ENCODE measurements around the gene DGCR6L.
A peak's percentile ranks its signal among the peaks of the same experiment; 100 is the strongest.
"Not testable (repeated sequence)": the region's sequence is repeated elsewhere in the genome, so short reads cannot be mapped to it uniquely, and the experiment has no call there.

The DGCR6L gene

DNA sequence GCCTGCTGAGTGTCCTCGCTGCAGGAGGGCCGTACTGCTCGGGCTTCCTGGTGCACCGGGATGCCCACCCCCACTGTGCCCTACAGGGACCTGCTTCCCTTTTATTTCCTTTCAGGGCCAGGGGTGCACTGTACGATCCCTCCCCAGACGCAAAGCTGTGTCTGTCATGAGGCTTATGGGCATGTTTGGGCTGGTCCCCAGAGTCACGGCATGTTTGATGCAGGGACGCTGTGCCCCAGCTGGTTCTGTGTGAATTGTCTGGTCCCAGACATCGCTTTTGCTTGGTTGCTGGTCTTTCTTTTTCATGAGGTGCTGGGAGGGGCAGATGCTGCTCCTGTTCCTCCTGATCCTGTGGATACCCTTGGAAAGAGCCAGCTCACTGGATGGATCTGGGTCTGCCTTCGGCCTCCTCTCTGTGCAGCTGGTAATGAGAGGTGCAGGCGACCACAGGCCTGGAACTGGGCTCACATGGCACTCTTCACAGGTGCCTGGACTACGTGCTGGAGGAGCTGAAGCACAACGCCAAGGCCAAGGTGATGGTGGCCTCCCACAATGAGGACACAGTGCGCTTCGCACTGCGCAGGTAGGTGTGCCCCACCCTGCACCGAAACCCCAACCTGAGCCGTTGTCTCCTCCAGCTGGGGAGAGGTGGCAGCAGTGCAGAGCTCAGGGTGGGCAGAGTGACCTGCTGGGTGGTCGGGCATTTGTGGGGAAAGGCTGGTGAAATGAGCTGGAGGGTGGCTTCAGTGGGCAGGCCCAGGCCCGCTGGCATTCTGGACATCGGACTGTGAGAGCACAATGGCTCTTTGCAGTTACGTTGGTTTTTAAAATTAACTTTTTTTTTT is 10.8 kb downstream of the DGCR6L start:
- DNase-seq (ENCODE audit: low read depth in 3 of 3): not testable (repeated sequence)

DNA sequence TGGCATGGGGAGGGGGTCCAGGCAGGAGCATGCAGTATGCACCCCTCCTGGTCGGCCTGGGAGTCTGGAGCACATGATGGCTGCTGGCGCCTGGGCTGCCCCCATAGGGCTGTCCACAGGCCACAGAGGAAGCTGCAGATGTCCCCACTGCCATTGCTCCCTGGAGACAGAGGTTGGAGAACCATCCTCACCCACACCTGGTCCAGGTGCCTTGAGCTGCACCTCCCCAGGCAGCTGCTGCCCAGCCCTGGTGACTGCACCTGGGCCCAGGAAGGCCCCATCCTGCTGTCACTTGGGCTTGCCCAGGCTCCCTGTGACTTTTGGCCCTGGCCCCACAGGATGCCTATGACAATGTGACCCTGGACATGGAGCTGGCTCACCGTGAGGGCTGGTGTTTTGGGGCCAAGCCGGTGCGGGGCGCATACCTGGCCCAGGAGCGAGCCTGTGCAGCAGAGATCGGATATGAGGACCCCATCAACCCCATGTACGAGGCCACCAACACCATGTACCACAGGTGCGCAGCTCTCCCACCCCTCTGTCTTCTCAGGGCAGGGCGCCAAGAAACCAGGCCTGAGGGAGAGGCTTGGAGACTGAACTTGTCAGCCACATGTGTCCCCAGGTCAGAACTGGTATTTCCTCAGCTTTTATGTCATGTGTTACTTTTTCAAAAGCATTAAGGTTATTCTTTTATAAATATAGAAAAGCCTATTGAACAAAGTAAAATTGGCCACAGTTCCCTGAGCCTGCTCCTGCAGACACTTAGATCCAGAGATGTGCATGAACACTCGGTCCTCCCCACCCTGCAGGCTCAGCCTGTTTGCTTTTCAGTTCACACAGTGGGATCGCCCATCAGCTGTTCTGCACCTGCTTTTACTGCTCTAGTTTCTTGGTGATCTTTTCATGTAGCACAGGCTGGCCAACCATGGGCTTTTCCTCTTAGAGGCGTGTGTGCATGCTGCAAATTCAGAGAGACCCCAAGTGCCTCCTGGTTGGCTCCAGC is 12.1 kb downstream of the DGCR6L start:
- DNase-seq (ENCODE audit: low read depth in 3 of 3): not testable (repeated sequence)

DNA sequence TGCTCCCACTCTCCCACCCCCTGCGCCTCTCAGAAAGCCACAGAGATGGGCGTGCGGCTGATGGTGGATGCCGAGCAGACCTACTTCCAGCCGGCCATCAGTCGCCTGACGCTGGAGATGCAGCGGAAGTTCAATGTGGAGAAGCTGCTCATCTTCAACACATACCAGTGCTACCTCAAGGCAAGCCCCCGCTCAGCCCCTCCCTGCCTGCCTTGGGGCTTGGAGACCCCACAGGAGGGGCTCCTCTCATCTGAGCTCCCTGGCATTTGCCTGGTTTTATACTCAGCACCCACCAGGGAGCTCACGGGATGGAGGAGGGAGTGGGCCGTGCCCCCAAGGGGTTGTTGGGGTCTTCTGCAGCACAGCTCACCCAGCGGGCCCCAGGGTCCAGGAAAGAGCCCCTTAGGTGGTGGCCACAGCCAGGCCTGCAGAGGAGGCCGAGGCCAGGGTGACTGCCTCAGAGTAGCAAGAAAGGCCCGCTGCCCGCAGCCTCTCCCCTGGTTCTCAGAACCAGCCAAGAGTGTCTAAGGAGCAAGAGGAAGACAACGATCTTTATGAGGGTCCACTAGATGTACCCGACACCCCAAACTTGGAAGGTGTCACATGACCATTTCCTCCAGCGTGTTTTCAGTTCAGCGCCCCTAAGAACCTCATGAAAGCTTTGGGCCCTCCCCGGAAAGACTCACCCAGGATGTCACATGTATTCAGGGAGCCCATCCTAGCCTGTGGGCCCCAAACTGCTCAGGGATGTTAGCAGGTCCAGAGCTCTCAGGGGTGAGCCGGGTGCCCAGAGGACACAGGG is 13.0 kb downstream of the DGCR6L start:
- DNase-seq (ENCODE audit: low read depth in 3 of 3): not testable (repeated sequence)

DNA sequence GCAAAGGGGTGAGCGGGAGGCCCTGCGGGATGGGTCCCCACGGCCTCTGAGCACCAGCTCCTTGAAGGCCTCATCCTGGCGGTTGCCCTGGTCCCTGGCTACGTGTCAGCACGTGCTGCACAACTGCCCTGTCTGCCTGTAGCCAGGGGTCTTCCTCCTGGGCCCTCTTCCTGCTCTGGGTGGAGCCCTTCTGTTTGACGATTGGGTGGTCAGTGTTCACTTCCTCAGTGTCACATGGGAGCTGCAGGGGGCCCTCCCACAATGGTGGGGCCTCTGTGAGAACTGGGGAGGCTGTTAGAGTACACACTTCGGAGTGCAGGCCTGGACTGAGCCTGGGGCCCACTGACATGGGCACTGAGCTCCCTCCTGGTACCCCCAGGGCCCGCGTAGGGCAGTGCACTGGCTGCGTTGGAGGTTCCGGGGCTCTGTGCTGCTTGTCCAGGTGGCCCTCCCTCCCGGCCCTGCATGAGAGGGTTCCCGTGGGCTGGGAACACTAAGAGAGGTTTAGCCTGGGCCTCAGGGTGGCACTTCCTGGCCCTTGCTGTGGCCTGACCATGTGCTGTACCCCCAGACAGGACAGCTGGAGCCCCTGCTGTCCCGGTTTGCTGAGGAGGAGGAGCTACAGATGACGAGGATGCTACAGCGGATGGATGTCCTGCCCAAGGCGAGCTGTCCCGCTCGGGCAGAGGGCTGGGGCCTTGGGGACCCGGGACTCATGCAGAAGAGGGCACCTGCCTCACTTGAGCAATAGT is 13.8 kb downstream of the DGCR6L start:
- no peak for DNase-seq (ENCODE audit: low read depth in 3 of 3)

DNA sequence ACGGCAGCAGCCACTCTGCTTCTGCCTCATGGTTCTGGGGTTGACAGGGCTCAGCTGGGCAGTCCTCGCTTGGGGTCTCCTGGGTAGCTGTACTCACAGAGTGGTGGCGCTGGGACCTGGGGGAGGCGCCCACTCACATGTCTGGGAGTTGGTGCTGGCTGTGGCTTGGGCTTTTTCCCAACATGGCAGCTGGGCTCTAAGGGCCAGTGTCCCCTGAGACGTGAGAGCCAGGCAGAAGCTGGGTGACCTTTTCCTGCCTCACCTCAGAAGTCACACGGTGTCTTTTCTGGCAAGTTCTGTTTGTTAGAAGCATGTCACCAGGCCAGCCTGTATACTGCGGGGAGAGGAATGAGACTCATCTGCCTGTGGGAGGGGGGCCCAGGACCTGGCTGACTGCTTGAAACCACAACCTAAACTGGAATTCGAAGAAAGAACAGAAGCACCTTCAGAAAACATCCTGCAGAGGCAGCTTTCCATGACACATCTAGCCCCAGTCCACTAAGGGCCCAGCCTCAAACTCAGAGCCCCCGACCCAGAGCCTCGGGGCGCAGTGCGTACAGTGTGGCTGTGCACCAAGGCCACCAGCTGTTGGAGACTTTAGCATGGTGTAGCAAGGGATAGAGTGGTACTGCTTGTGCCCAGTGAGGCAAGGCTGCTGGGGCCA is 14.5 kb downstream of the DGCR6L start:
- not testable (repeated sequence) for DNase-seq (ENCODE audit: low read depth in 3 of 3)

DNA sequence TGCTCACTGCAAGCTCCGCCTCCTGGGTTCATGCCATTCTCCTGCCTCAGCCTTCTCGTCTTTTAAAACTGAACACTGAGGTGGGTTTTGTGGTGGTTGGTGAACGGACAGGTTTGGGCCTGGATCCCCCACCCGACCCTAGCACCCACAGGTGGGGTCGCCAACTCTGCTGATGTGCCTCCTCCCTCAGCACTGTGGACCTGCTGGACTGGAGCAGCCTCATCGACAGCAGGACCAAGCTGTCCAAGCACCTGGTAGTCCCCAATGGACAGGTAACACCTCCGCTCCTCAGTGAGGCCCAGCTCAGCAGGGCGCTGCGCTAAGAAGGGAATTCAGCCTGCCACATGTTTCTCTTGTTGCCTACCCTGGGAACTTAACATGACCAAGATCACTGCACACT is 15.2 kb downstream of the DGCR6L start:
- DNase-seq (ENCODE audit: low read depth in 3 of 3): no peak

DNA sequence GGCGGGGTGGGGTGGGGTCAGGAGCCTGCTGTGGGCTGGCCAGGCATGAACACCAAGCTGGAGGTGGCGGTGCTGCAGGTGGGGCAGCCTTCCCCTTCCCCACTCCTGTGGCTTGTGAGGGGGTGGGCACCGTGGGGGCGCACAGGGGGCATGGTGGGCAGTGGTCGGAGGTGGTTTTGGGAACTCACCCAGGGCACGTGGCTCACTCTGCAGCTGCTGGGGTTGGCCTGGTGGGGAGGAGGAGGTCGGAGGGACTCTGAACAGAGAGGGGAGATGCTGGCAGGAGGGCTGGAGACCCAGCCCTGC is 16.7 kb downstream of the DGCR6L start:
- DNase-seq (ENCODE audit: low read depth in 3 of 3): not testable (repeated sequence)

DNA sequence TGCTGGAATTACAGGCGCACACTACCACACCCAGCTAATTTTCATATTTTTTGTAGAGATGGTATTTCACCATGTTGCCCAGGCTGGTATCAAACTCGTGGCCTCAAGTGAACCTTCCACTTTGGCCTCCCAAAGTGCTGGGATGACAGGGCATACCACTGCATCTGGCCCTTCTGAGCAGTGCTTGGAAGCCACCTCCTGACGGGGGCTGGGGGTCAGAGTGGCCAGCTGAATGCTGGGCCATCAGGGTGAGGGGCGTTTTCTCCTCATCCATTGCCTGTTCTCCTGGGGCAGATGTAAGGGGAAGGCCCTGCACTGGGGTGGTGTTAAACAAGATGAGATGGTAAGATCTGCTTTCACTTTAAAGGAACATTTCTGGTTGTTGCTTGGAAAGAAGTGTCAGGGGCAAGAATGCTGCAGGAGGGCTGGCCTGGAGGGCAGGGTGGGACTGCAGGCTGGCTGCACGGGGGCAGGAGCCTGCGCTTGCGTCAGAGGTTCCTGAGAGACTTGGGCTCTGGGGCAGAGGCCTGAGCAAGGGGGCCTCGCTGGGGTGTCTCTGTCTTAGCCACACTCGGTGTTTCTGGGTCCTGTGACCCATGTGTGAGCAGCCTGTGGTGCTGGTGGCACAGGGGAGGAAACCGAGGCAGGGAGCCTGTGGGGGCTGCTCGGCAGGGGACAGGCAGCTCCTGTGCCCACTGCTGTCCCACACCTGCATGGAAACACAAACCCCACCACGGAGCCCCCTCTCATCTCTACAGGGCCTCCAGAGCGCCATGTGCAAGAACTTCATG is 17.2 kb downstream of the DGCR6L start:
- DNase-seq (ENCODE audit: low read depth in 3 of 3): no peak

DNA sequence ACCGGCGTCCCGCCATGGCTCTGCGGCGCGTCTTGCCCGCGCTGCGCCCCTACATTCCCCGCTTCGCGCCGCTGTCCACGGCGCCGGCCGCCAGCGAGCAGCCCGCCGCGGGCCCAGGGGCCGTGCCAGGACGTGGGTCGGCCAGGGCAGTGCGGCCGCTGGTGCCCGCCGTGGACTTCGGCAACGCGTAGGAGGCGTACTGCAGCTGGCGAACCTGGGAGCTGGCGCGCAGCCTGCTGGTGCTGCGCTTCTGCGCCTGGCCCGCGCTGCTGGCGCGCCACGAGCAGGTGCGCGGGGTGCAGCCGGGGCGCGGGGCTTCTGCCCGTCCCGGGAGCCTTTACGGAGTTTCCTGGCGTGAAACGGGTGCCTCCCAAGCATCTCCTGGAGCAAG is 20.1 kb downstream of the DGCR6L start:
- DNase-seq (ENCODE audit: low read depth in 3 of 3): no peak

DNA sequence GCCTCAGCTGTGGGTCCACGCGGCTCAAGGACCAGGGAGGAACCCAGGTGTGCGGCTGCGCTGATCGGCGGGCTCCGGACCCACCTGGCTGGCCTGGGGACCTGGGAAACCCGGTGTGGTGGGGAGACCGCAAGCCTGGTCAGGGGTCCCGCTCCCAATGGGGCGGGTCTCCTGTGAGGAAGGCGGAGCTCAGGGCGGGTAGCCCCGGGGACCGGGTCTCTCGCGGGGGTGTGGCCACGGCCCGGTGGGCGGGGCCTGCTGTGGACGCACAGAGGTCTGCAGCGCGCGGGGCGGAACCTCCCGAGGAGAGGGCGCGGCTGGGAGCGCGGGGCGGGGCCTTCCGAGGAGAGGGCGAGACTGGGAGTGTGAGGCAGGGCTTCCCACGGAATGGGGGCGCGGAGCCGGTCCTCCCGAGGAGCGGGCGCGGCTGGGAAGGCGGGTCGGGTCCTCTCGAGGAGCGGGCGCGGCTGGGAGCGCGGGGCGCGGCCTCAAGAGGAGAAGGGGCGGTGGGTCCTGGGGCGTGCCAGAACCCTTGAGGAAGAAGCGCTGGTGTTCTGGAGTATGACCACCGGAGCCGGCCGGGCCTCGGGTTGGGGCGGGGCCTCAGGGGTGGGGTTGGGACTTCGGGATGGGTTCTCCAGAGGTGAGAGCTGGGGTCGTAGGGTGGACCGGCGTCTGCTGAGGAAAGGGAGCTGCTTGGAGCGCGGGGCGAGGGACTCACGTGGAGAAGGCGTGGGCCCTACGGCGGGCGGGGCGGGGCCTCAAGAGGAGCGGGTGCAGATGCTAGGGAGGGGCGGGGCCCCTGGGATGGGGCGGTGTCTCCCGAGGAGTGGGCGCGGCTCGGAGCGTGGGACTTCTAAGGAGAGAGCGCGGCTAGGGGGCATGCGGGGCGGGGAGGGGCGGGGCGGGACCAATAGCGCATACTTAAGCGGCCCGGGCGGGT is 20.8 kb downstream of the DGCR6L start:
- DNase-seq (ENCODE audit: low read depth in 3 of 3): peak; percentile 83 to 95 (median 85)

DNA sequence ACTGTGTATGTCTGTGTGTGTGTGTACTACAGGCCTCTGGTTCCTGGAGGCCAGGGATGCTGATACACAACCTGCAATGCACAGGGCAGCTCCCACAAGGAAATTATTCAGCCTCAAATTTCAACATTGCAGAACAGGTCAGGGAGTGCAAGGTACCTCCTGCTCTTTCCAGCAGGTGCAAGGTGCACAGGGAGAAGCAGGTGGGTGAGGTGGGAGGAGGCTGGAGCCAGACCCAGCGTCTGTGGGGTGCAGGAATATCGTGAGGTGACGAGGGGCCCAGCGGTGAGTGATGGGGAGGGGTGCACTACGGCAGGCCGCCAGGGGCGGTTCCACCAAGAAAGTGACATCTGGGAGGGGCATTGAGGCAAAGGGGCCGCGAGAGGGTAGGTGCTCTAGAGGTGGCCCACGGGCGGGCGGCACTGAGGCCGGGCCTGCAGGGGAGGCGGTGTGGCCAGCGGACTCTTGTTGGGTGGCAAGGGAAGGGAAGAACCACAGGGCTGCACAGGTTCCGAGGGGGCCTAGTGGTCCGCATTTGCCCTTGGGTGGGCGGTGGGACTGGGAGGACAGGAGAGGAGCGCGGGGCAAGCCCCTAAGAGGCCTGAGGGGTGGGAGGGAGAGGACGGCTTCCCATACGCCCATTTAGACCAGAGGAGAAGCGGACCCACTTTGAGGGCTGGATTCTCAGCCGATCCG is 21.6 kb downstream of the DGCR6L start:
- DNase-seq (ENCODE audit: low read depth in 3 of 3): no peak

DNA sequence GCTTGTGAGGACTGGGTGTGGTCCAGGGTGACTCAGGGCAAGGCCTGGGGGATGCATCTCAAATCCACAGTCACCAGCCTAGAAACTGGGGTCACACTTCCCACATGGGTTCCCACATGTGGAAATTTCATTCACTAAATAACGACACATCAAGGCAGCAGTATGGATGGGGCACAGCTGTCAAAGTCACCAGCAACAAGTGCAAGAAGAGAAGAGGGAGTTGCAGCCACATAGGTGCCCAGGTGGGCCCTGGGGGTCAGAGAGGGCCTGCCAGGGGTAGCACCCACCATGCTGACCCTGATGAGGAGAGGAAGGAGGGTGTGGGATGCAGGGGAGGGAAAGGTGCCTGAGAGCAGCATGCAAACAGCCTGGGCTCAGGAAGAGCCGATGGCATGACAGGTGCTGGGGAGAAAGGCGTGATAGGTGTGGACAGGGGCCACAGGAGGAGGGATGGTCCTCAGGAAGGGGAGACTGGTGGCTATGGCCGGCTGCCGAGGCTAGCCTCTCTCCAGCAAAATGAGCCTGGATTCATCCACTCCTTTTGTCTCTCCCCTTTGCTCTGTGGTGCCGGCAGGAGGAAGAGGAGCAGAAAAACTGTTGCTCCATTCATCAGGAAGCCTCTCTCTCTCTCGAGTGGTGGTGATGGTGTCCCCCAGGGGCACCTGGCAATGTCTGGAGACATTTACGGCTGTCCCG is 22.3 kb downstream of the DGCR6L start:
- DNase-seq (ENCODE audit: low read depth in 3 of 3): no peak

DNA sequence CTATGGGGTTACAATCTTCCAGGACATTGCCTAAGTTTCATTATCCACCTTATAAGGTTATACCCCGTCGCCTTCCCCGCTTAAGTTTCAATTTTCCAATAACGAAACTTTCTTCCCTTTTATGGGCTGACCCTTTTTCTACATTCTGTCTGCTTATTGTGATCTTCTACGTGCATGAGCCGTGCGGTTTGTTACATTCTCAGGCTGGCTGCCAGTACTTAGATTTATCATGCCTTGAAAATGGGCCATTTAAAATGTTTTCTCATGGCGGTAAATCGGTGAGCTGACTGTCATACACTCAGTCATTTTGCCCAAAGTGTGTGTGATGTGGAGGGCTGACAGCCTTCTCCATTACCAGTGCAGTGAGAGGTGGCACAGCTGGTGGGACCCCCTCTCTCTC is 23.3 kb downstream of the DGCR6L start:
- DNase-seq (ENCODE audit: low read depth in 3 of 3): no peak

DNA sequence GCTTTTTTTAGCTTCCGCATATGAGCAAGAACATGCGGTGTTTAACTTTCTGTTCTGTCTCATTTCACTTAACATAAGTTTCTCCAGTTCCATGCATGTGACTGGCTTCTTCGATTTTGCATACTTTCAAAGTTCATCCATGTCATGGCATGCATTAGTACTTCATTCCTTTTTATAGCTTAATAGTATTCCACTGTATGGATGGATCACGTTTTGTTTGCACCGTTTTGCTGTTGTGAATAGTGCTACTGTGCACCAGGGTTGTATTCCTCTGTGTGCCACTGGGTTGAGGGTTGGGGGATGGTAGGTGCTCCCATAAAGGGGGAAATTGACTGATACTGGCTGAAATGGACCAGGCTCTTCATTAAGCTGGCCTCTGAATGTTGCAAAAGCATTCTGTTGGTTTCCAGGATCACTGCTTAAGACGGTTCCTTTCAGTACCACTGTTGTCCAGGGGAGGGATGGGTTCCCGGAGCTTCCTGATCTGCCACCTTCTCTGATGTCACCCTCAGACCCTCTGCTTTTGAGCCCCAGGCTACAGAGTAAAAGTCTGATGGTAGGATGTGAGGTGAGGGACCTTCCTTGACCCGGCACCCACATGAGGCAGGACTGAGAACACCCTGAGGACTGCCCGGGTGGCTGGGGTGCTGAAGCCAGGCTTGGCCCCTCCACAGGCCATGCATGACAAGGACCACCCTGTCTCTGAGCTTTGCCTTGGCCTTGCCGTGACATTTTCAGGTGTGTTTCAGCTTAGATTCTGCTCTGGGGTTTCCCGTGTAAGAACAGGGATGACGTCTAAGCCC is 24.4 kb downstream of the DGCR6L start:
- DNase-seq (ENCODE audit: low read depth in 3 of 3): no peak

DNA sequence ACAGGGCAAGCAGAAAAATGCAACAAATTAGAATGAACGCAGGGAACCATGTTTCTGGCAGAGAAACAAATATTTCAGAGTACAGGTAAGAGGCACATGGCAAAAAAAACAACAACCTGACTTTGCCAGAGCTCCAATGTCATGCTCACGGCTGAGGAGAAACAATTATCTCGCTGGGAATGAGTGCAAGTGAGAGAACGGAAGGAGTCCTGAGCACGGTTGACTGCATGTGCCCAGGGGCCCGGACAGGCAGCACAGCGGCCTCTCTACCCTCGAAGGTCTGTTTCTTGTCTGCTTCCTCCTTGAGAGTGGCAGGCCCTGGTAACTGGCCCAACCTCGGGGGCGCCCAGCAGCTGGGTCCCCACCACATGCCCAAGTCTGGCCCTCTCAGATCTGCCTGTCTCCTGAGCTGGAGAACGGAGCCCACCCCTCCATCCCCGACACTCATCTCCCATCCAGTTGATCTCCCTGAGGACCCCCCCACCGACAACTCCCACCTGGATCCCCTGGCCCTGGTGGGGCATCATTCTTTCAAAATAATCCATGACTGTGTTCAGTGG is 27.1 kb downstream of the DGCR6L start:
- DNase-seq (ENCODE audit: low read depth in 3 of 3): no peak

DNA sequence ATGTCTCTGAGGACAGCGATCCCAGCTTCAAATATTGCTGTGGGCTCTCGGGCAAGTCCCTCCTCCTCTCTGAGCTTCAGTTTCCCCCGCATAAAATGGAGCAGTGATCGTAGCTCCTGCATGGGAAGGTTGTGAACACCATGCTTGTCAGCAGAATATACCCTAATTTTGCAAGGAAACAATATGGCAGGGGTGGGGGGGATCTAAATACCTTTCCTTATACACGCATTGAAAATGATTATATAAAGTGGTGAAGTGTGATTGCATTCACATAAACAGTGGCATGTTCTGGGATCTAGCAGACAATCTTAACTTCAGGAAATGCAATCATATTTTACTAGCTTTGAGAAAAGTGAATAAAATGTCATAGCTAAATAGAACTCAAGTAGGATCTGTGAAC is 27.8 kb downstream of the DGCR6L start:
- no peak for DNase-seq (ENCODE audit: low read depth in 3 of 3)

Measured in stimulated activated CD4-positive, alpha-beta T cell treated with anti-CD3 and anti-CD28 coated beads, TNF-alpha, amount 100 ng/mL, for 24 hours (primary cell).